Ureter (tissue), 1 donor: ENCODE results near the gene RPL37. TPM values are rescaled to one million over a fixed set of nuclear protein-coding genes. Genes with fewer than 3 reads are reported as not detected.
"Not testable (repeated sequence)": the region's sequence is repeated elsewhere in the genome, so short reads cannot be mapped to it uniquely, and the experiment has no call there.

Experiments
- DNase-seq: peaks from one replicate; pipeline ENCODE4 v3.0.0-alpha.2; 2020; ENCODE audit warnings: low spot score
- total RNA-seq: library from RNA; stranded (reverse); gene quantifications from one replicate; pipeline ENCODE4 v1.2.4, GENCODE V29; 2023
- donor health status: DM: yes; HTN: yes; CAD: no.

Gene RPL37
- 1,647 TPM for total RNA-seq

DNA sequence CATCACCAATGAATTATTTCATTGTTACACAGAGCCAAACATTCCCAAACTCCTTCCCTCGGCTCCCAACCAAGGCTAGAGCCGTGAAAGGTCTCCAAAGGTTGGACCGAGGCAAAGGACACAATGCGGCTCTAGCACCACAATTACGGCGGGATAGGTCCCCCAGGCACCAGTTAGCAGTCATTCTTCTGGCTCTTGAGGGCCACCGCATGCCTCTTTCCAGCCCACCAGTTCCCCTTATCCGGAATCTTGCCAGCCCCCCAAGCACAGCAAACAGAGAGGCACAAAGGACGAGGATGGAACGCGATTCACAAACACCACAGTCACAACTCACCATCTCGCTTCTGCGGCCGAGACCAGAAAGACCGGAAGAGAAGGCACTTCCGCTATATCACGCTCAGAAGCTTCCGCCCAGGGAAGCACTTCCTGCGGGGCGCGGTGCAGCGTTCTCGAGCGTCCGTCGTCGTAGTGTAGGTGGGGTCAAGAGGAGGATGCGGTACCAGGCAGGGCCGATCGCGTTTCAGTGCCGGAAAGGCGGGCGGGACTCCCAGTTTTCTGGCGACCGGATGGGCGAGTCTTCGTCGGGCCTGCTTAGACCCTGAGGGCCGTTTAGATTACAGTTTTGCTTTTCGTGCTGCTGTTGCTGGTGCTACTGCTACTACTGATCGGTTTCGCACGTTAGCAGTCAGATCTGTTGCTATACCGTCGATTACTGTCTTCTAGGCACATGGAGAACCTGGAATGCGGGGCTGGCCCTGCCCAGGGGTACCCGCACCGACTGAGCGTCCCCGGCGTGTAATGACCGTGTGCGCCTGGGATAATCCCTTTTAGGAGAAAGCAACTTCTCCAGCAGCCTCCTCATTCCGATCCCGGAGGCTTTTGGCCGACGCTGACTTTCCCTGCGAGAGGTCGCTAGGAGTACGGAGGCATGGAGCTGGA, at the start of gene RPL37:
TSS of gene RPL37 (minus strand) at position 374 of the 939 bp plus-strand sequence. CDS start at position 337, 37 bp downstream.
- DNase-seq, result peak; percentile 98

DNA sequence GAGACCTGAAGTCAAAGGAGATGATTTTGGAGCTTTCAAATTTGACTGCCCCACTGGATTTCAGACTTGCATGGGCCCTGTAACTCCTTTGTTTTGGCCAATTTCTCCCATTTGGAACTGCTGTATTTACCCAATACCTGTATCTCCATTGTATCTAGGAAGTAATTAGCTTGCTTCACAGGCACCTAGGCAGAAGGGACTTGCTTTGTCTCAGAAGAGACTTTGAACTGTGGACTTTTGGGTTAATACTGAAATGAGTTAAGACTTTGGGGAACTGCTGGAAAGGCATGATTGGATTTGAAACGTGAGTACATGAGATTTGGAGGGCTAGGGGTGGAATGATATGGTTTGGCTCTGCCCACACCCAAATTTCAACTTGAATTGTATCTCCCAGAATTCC, 48.0 kb upstream of the RPL37 start:
- DNase-seq, result not testable (repeated sequence)

GRCh38 chr5:40882291-40882690, 47.3 kb upstream of the RPL37 start:
- no peak for DNase-seq

GRCh38 chr5:40879163-40879942, 44.3 kb upstream of the RPL37 start:
- no peak for DNase-seq

- DNase-seq, result no peak
Measured at GRCh38 chr5:40877371-40877988, 42.5 kb upstream of the RPL37 start.

DNA sequence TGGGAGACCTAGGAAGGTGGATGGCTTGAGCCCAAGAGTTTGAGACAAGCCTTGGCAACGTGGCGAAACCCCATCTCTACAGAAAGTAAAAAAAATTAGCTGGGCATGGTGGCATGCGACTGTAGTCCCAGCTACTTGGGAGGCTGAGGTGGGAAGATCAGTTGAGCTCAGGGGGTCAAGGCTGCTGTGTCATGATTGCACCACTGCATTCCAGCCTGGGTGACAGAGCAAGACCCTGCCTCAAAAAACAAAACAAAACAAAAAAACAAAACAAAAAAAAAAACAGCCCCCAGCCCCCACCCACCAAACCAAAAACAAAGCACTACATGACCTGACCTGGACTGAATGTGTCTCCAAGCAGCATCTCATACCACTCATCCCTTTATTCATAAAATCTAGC, 40.9 kb upstream of the RPL37 start:
- no peak for DNase-seq

GRCh38 chr5:40873286-40873880, 38.4 kb upstream of the RPL37 start:
- DNase-seq, result no peak

- not testable (repeated sequence) for DNase-seq
Measured at GRCh38 chr5:40872253-40872652, 37.2 kb upstream of the RPL37 start.

DNA sequence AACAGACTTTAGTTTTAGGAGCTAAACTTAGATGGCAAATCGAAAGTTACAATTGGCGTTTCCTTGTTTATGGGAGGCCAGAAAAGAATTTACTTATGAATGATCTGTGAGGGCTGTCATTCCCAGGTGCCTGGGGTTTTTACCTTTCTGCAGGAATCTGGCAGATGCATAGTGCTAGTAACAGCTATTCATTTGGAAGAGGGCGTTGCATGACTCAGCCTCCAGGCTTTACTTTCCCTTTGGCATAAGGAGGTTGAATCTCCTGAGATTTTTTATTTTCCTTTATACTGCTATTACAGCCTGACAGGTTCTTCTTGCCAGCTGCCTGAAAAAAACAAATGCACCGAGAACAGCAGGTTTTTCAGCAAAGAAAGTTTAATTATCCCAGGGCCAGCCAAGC, 36.2 kb upstream of the RPL37 start:
- DNase-seq, result no peak

GRCh38 chr5:40869384-40869783, 34.4 kb upstream of the RPL37 start:
- DNase-seq, result no peak

GRCh38 chr5:40866844-40867243, 31.8 kb upstream of the RPL37 start:
- DNase-seq, result no peak

GRCh38 chr5:40865004-40865403, 30.0 kb upstream of the RPL37 start:
- DNase-seq, result not testable (repeated sequence)

DNA sequence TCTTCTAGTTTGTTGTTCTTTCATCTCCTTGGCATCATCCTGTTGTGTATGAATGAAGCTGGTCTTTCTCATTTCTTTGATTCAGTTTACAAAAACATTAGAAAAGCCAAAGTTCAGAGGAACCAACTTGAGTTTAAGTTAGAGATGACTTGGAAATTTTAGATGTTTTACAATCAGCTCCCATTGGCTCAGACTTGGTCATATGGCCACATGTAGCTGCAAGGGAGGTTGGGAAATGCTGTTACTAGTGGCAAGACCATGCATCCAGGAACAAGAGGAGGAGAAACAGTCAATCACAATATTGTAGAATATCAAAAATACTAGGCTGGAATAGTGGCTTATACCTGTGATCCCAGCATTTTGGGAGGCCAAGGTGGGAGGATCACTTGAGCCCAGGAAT, 25.7 kb upstream of the RPL37 start:
- no peak for DNase-seq

- DNase-seq, result no peak
Measured at GRCh38 chr5:40853632-40854192, 18.7 kb upstream of the RPL37 start.

GRCh38 chr5:40847525-40847924, 12.5 kb upstream of the RPL37 start:
- no peak for DNase-seq

GRCh38 chr5:40846371-40846770, 11.3 kb upstream of the RPL37 start:
- DNase-seq, result no peak

DNA sequence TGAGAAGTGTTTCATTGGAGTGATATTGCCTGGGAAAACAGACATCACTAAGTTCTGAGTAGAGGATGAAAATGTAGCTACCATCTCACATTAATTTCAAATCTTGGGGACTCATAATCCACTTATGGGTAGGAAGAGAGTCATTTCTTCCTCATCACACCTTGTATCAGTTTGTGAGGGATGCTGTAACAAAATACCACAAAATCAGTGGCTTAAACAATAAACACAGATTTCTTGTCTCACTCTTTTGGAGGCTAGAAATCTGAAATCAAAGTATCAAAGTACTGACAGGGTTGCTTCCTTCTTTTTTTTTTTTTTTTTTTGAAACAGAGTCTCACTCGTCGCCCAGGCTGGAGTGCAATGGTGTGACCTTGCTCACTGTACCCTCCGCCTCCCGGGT, 9.5 kb upstream of the RPL37 start:
- no peak for DNase-seq

GRCh38 chr5:40842351-40842750, 7.3 kb upstream of the RPL37 start:
- no peak for DNase-seq

GRCh38 chr5:40841068-40841805, 6.2 kb upstream of the RPL37 start, which contains the start of gene CARD6:
Gene CARD6, plus strand, starts transcription at chr5:40841367. Its CDS starts 16 bp downstream, at chr5:40841383.
- no peak for DNase-seq

DNA sequence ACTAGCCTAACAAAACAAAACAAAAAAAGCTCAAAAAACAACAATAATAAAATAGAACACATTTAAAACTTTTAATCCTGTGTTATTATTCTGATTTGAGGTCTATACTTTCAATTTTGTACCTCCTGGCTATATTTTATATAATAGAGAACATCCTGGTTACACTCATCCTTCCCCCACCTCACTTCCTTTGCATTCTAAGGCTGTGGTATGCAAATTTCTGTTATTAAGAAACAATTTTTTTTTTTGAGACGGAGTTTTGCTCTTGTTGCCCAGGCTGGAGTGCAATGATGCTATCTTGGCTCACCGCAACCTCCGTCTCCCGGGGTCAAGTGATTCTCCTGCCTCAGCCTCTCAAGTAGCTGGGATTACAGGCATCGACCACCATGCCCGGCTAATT, 3.1 kb upstream of the RPL37 start:
- DNase-seq, result no peak

GRCh38 chr5:40834391-40834848, 602 bp downstream of the RPL37 start:
- DNase-seq, result no peak
